GM19193 (cell line): ENCODE results near the gene MX2.

Experiments used
- POLR2A ChIP-seq: IDR thresholded peaks from 4 replicates; pipeline ENCODE4 v1.6.1; 2011; ENCODE audit not compliant: insufficient read depth, insufficient read length; ENCODE audit errors: extremely low read depth

MX2 gene

GRCh38 chr21:41444703-41445464 is 83.1 kb downstream of the MX2 start:
- peak; percentile 53 for TF ChIP-seq POLR2A

GRCh38 chr21:41445465-41445862 is 83.6 kb downstream of the MX2 start:
- peak; percentile 13 for TF ChIP-seq POLR2A

GRCh38 chr21:41446586-41446985 is 84.8 kb downstream of the MX2 start:
- TF ChIP-seq POLR2A = peak; percentile 3

GRCh38 chr21:41447356-41447755 is 85.5 kb downstream of the MX2 start:
- TF ChIP-seq POLR2A = peak; percentile 45

- TF ChIP-seq POLR2A = peak; percentile 46
Observed at GRCh38 chr21:41449613-41450012, 87.8 kb downstream of the MX2 start.

- TF ChIP-seq POLR2A = peak; percentile 57
Observed at GRCh38 chr21:41451753-41452676, 90.2 kb downstream of the MX2 start.

- no peak for TF ChIP-seq POLR2A
Observed at GRCh38 chr21:41453198-41453597, 91.4 kb downstream of the MX2 start.

- no peak for TF ChIP-seq POLR2A
Observed at GRCh38 chr21:41453761-41454160, 91.9 kb downstream of the MX2 start.

GRCh38 chr21:41458121-41458520 is 96.3 kb downstream of the MX2 start:
- no peak for TF ChIP-seq POLR2A

GRCh38 chr21:41458559-41458958 is 96.7 kb downstream of the MX2 start:
- peak; percentile 43 for TF ChIP-seq POLR2A
